Measurements from ENCODE around the gene SPOPL.
"Not testable (repeated sequence)": the region's sequence is repeated elsewhere in the genome, so short reads cannot be mapped to it uniquely, and the experiment has no call there.

Gene SPOPL

GRCh38 chr2:138495384-138495783 is 6.2 kb upstream of the SPOPL start:
- DNase-seq = no peak

- peak; percentile 28 for DNase-seq
These were observed 5.4 kb upstream of the SPOPL start for GRCh38 chr2:138496096-138496651.

- DNase-seq = no peak
These were observed 4.3 kb upstream of the SPOPL start for GRCh38 chr2:138497294-138497693.

GRCh38 chr2:138499684-138500083 is 1.9 kb upstream of the SPOPL start:
- no peak for DNase-seq

GRCh38 chr2:138500592-138501424 is 762 bp upstream of the SPOPL start:
- peak; percentile 32 for DNase-seq

- peak; percentile 8 for DNase-seq
These were observed 901 bp downstream of the SPOPL start for GRCh38 chr2:138502255-138503086.

GRCh38 chr2:138503087-138503442 is 1.5 kb downstream of the SPOPL start:
- no peak for DNase-seq

GRCh38 chr2:138503652-138504051 is 2.1 kb downstream of the SPOPL start:
- no peak for DNase-seq

- DNase-seq = no peak
These were observed 2.5 kb downstream of the SPOPL start for GRCh38 chr2:138504092-138504491.

GRCh38 chr2:138504546-138505235 is 3.1 kb downstream of the SPOPL start:
- DNase-seq = no peak

- peak; percentile 37 for DNase-seq
These were observed 5.7 kb downstream of the SPOPL start for GRCh38 chr2:138507267-138507666.

- DNase-seq = no peak
These were observed 8.7 kb downstream of the SPOPL start for GRCh38 chr2:138510319-138510718.

GRCh38 chr2:138512672-138513071 is 11.1 kb downstream of the SPOPL start:
- no peak for DNase-seq

- DNase-seq = no peak
These were observed 12.6 kb downstream of the SPOPL start for GRCh38 chr2:138514173-138514572.

GRCh38 chr2:138515092-138515491 is 13.5 kb downstream of the SPOPL start:
- DNase-seq = no peak

GRCh38 chr2:138516030-138516704 is 14.6 kb downstream of the SPOPL start:
- DNase-seq = no peak

- no peak for DNase-seq
These were observed 17.3 kb downstream of the SPOPL start for GRCh38 chr2:138518860-138519259.

- no peak for DNase-seq
These were observed 20.3 kb downstream of the SPOPL start for GRCh38 chr2:138521821-138522220.

GRCh38 chr2:138522556-138522955 is 21.0 kb downstream of the SPOPL start:
- no peak for DNase-seq

- not testable (repeated sequence) for DNase-seq
These were observed 21.6 kb downstream of the SPOPL start for GRCh38 chr2:138523018-138523672.

GRCh38 chr2:138523673-138524042 is 22.1 kb downstream of the SPOPL start:
- DNase-seq = not testable (repeated sequence)

- not testable (repeated sequence) for DNase-seq
These were observed 22.8 kb downstream of the SPOPL start for GRCh38 chr2:138524353-138524752.

Measured in NCI-H510A (cell line).